B cell (primary cell): Measurements from ENCODE around the gene PLXNB2. TPM values are rescaled to one million over a fixed set of nuclear protein-coding genes. Genes with fewer than 3 reads are reported as not detected.

ENCODE experiments used
- ATAC-seq: fragments of 200-7000 bp; cut with Tn5 transposase; one replicate; pipeline ENCODE4 v1.10.0; 2021; ENCODE audit warnings: low read depth, mild to moderate bottlenecking, moderate number of reproducible peaks, moderate library complexity
- CTCF ChIA-PET: fragments of 350-600 bp; sonication (Branson Sonifier 250); formaldehyde crosslinking; loops from one replicate; lab custom pipeline; 2021; ENCODE audit warnings: antibody characterized with exemption, inconsistent platforms; lab: Charles Lee
- POLR2A ChIA-PET: fragments of 350-600 bp; sonication (Branson Sonifier 250); formaldehyde crosslinking; loops from one replicate; lab custom pipeline; 2021; ENCODE audit warnings: antibody characterized with exemption; lab: Charles Lee
- DNase-seq: peaks from one replicate; pipeline ENCODE4 v3.0.0; 2013
- H2AFZ ChIP-seq: 2 replicates; pipeline ENCODE4 v1.6.1; 2012; ENCODE audit warnings: mild to moderate bottlenecking, low read depth, low read length; ENCODE audit not compliant: insufficient read depth, poor library complexity, severe bottlenecking
- H3K27ac ChIP-seq, 2 donors: 1 replicate in 1 of 2; 2 replicates in 1 of 2; pipeline ENCODE4 v1.5.1; 2012 to 2013; ENCODE audit warnings: low read length in 2 of 2, mild to moderate bottlenecking in 2 of 2, moderate library complexity in 1 of 2
- H3K27me3 ChIP-seq, 4 experiments: fragments of 200-600 bp in 1 of 4; sonication (generic) in 1 of 4; replicated peaks in 1 of 4; 1 replicate in 2 of 4; 2 replicates in 2 of 4; pipeline versions ENCODE4 v1.6.1 to v1.7.0; 2013 to 2016; ENCODE audit warnings: low read length in 3 of 4, mild to moderate bottlenecking in 2 of 4, mixed read lengths in 1 of 4, moderate library complexity in 1 of 4; ENCODE audit not compliant: insufficient read depth in 4 of 4, control insufficient read depth in 3 of 4; ENCODE audit errors: control extremely low read depth in 1 of 4
- H3K36me3 ChIP-seq, 2 experiments: replicated peaks in 1 of 2; 1 replicate in 1 of 2; 2 replicates in 1 of 2; pipeline versions ENCODE4 v1.6.1 to v1.7.1; 2013; ENCODE audit warnings: low read length in 1 of 2; ENCODE audit not compliant: insufficient read depth in 2 of 2, control insufficient read depth in 1 of 2; ENCODE audit errors: control extremely low read depth in 1 of 2, extremely low read depth in 1 of 2
- H3K4me1 ChIP-seq, 2 donors: fragments of 200-600 bp in 1 of 2; sonication (generic) in 1 of 2; 1 replicate in 1 of 2; 2 replicates in 1 of 2; pipeline versions ENCODE4 v1.5.1 to v1.6.1; 2013 to 2017; ENCODE audit warnings: low read length in 2 of 2; ENCODE audit not compliant: control insufficient read depth in 2 of 2, insufficient read depth in 2 of 2
- H3K4me2 ChIP-seq: replicated peaks from 2 replicates; pipeline ENCODE3; 2012; ENCODE audit warnings: mild to moderate bottlenecking, low read depth, low read length; ENCODE audit not compliant: poor library complexity, severe bottlenecking
- H3K4me3 ChIP-seq, 5 experiments: fragments of 200-600 bp in 1 of 5; sonication (generic) in 1 of 5; 1 replicate in 3 of 5; 2 replicates in 2 of 5; pipeline versions ENCODE4 v1.5.1 to v1.7.0; 2011 to 2016; ENCODE audit warnings: low read length in 4 of 5, mild to moderate bottlenecking in 4 of 5, low read depth in 2 of 5, control low read depth in 1 of 5, moderate library complexity in 1 of 5; ENCODE audit not compliant: insufficient read depth in 1 of 5; ENCODE audit errors: control extremely low read depth in 1 of 5, extremely low read depth in 1 of 5
- H3K79me2 ChIP-seq: fragments of 200-600 bp; sonication (generic); one replicate; pipeline ENCODE4 v1.6.0; 2016; ENCODE audit warnings: low read length; ENCODE audit not compliant: control insufficient read depth, insufficient read depth
- H3K9ac ChIP-seq: fragments of 200-600 bp; sonication (generic); 2 replicates; pipeline ENCODE4 v1.6.1; 2017; ENCODE audit warnings: mild to moderate bottlenecking, low read length, moderate library complexity
- H3K9me3 ChIP-seq, 3 donors: one replicate each; pipeline versions ENCODE4 v1.6.1 to v1.7.1; 2013; ENCODE audit warnings: low read length in 2 of 3; ENCODE audit not compliant: control insufficient read depth in 2 of 3, insufficient read depth in 1 of 3; ENCODE audit errors: control extremely low read depth in 1 of 3
- H4K20me1 ChIP-seq: 2 replicates; pipeline ENCODE4 v1.6.0; 2012; ENCODE audit warnings: mild to moderate bottlenecking, low read length; ENCODE audit not compliant: insufficient read depth, control insufficient read depth, poor library complexity, severe bottlenecking
- H3K27ac Mint-ChIP-seq: one replicate; pipeline ENCODE4 v1.8.0; 2021; ENCODE audit warnings: mixed read lengths
- H3K27me3 Mint-ChIP-seq: one replicate; pipeline ENCODE4 v1.8.0; 2021; ENCODE audit warnings: mixed read lengths
- H3K4me1 Mint-ChIP-seq: one replicate; pipeline ENCODE4 v1.8.0; 2021; ENCODE audit warnings: mixed read lengths
- H3K4me3 Mint-ChIP-seq: one replicate; pipeline ENCODE4 v1.8.0; 2021; ENCODE audit warnings: mixed read lengths
- H3K9me3 Mint-ChIP-seq: one replicate; pipeline ENCODE4 v1.8.0; 2022; ENCODE audit warnings: mixed read lengths; ENCODE audit not compliant: insufficient read depth
- CTCF ChIP-seq: fragments of 200-600 bp; IDR thresholded peaks from one replicate; pipeline ENCODE4 v1.8.0; 2022; ENCODE audit warnings: antibody characterized with exemption, mild to moderate bottlenecking
- EZH2 ChIP-seq: IDR thresholded peaks from 2 replicates; pipeline ENCODE4 v1.6.1; 2012; ENCODE audit warnings: borderline replicate concordance, low read depth, mild to moderate bottlenecking, moderate library complexity, low read length; ENCODE audit not compliant: insufficient read depth, poor library complexity, severe bottlenecking
- whole genome bisulfite sequencing: methylation state at CpG from one replicate; pipeline ENCODE4 v1.1.5; 2013; ENCODE audit warnings: missing lambda C conversion rate; ENCODE audit not compliant: insufficient coverage; 5-methylcytosine and 5-hydroxymethylcytosine counted together
- intact Hi-C: fragments of 100-400 bp; cut with micrococcal nuclease; formaldehyde crosslinking; loops from one replicate; pipeline ENCODE4 v1.10.0; 2022
- polyA plus RNA-seq: library from polyadenylated mRNA; depleted of rRNA; stranded (reverse); fragments of >200 nt; gene quantifications from 2 replicates; pipeline ENCODE4 v1.2.3, GENCODE V29; 2012
- total RNA-seq, 2 donors: library from RNA; stranded (reverse); fragments of 120-200 nt in 1 of 2; gene quantifications; 1 replicate in 1 of 2; 2 replicates in 1 of 2; pipeline versions ENCODE4 v1.2.3 to v1.2.4, GENCODE V29; 2013 to 2022

Gene PLXNB2
- total and polyA plus RNA-seq, 2 donors (not counting 1 experiment from before 2014, with no cell fraction given) = 5.2 to 31.4 TPM

- H3K27me3 Mint-ChIP-seq = no peaks in the 10 kb centered on the region
- Histone ChIP-seq H3K9ac (no peak overlapping the region), H3K27ac (no peak overlapping the region), H3K4me1 (peaks cover 5 to 17% of the 10 kb centered on the region in 2 donors), H3K4me2 (no peak overlapping the region), H4K20me1 (no peaks in the 10 kb centered on the region), H3K9me3 (no peaks in the 10 kb centered on the region), H3K79me2 (no peaks in the 10 kb centered on the region), H2AFZ (no peak overlapping the region), H3K27me3 (no peaks in the 10 kb centered on the region), H3K4me3 (no peak overlapping the region), H3K36me3 (no peaks in the 10 kb centered on the region)
- H3K4me1 Mint-ChIP-seq = peaks cover 29% of the 10 kb centered on the region
- ATAC-seq (no peak), DNase-seq (no peak)
- H3K4me3 Mint-ChIP-seq = no peak overlapping the region
- ChIA-PET POLR2A (interaction anchor here (0.8 to 1.2 kb wide), 2 partner anchors 8 to 11 kb away, joined by 3 to 4 read pairs; no protein-coding TSS in a partner anchor), CTCF (interaction anchor here (0.9 to 2.0 kb wide), 4 partner anchors 40 to 178 kb away, joined by 3 to 5 read pairs (median 4); no protein-coding TSS in a partner anchor)
- no peak for TF ChIP-seq EZH2
- no peak for TF ChIP-seq CTCF
- no peaks in the 10 kb centered on the region for H3K9me3 Mint-ChIP-seq
- intact Hi-C loops = no loop called here
- whole genome bisulfite sequencing = 94% methylated on average over 8 of the region's 8 CpGs
- H3K27ac Mint-ChIP-seq = no peak overlapping the region
Observed at GRCh38 chr22:50320116-50320515, 12.7 kb upstream of the PLXNB2 start.

- H3K27me3 Mint-ChIP-seq = no peaks in the 10 kb centered on the region
- no peak for ATAC-seq
Observed at GRCh38 chr22:50319503-50319951, 12.1 kb upstream of the PLXNB2 start.

More at GRCh38 chr22:50319503-50319951, 12.1 kb upstream of the PLXNB2 start:
- TF ChIP-seq EZH2 = no peak
- no peak for TF ChIP-seq CTCF
- Histone ChIP-seq H3K36me3 (no peaks in the 10 kb centered on the region), H4K20me1 (no peaks in the 10 kb centered on the region), H3K27me3 (no peaks in the 10 kb centered on the region), H3K79me2 (no peaks in the 10 kb centered on the region), H3K9ac (no peak overlapping the region), H2AFZ (no peak overlapping the region), H3K4me3 (no peak overlapping the region), H3K4me2 (no peak overlapping the region), H3K9me3 (no peaks in the 10 kb centered on the region), H3K4me1 (peaks cover 11 to 23% of the 10 kb centered on the region in 2 donors), H3K27ac (no peak overlapping the region)
- intact Hi-C loops = no loop called here
- no peak for DNase-seq
- H3K4me1 Mint-ChIP-seq = peaks cover 34% of the 10 kb centered on the region
- H3K9me3 Mint-ChIP-seq = no peaks in the 10 kb centered on the region
- POLR2A ChIA-PET = interaction anchor here (1.2 to 7.0 kb wide), 2 partner anchors 9 to 17 kb away, joined by 3 to 61 read pairs; no protein-coding TSS in a partner anchor
- CTCF ChIA-PET = interaction anchor here (0.6 kb wide), 1 partner anchor 10 kb away, joined by 4 read pairs; no protein-coding TSS in a partner anchor
- H3K27ac Mint-ChIP-seq = no peak overlapping the region
- WGBS = 93% methylated on average over 14 of the region's 15 CpGs
- H3K4me3 Mint-ChIP-seq = no peak overlapping the region
